ENCODE data around the gene FXYD2. TPM values are rescaled to one million over a fixed set of nuclear protein-coding genes. Genes with fewer than 3 reads are reported as not detected.

The FXYD2 gene
- 0.95 TPM for polyA plus RNA-seq (2013, experiment 1 of 2)
- 1.1 TPM for polyA plus RNA-seq (2013, experiment 2 of 2)

- no peaks in the 10 kb centered on the region for H3K27me3 ChIP-seq (ENCODE audit: insufficient read depth, low read length, poor library complexity)
- no CpG with 5 or more reads among the region's 22 CpGs for WGBS (ENCODE audit: extremely low coverage, insufficient coverage, low lambda C conversion rate)
- no peak within 1 kb of the TSS for H3K27ac ChIP-seq (ENCODE audit: low read depth, low read length)
- H3K36me3 ChIP-seq (ENCODE audit: control insufficient read depth, insufficient read depth, low read length) = no peaks in the 10 kb centered on the region
- no peak within 1 kb of the TSS for H3K4me3 ChIP-seq (ENCODE audit: low read length)
- no peak within 1 kb of the TSS for H3K4me2 ChIP-seq (ENCODE audit: low read length)
- no peak within 1 kb of the TSS for H2AK5ac ChIP-seq (ENCODE audit: low read length)
- H2BK15ac ChIP-seq (replicated peaks; ENCODE audit: low read depth) = no peak within 1 kb of the TSS
- H3K4ac ChIP-seq (ENCODE audit: low read depth, low read length) = peak within 1 kb of the TSS; percentile 7
- H3K79me1 ChIP-seq (ENCODE audit: low read length) = no peaks in the 10 kb centered on the region
- peak within 1 kb of the TSS; percentile 19 for H3K23ac ChIP-seq (ENCODE audit: low read length)
- H4K8ac ChIP-seq (ENCODE audit: low read depth, low read length) = no peak within 1 kb of the TSS
- no peak for DNase-seq
- no peak within 1 kb of the TSS for H2BK120ac ChIP-seq (ENCODE audit: low read depth, low read length)
- H3K56ac ChIP-seq (ENCODE audit: low read length) = peak within 1 kb of the TSS; percentile 59
- H3K9ac ChIP-seq (ENCODE audit: low read length) = no peak within 1 kb of the TSS
- peaks cover 16% of the 10 kb centered on the region for H3K4me1 ChIP-seq (ENCODE audit: control insufficient read depth, low read depth, low read length)
- H3K18ac ChIP-seq (ENCODE audit: low read length) = peak within 1 kb of the TSS; percentile 9
- no peak within 1 kb of the TSS for H4K5ac ChIP-seq (ENCODE audit: low read length)
- H3K79me2 ChIP-seq (ENCODE audit: control insufficient read depth, insufficient read depth, low read length) = no peaks in the 10 kb centered on the region
- no peak within 1 kb of the TSS for H2BK5ac ChIP-seq (ENCODE audit: low read length)
These were observed at the start of gene FXYD2 for GRCh38 chr11:117824571-117825537. TSS of gene FXYD2 (minus strand) at chr11:117824744. CDS start at chr11:117824678, 66 bp downstream.

DNA sequence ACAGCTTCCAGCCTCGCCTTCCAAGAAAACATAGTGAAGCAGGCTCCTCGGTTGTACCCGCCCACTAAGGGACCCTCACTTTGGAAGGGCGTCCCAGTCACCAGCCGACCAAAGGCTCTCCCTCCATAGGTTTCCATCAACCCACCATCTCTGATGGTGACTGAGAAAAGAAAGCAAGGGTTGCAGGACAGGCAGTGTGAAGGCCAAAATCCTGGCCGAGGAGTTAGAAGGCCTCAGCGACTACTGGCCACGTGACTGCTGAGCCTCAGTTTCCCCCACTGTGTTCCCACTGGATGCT is 49.2 kb upstream of the FXYD2 start:
- H2AK5ac ChIP-seq (ENCODE audit: low read length) = no peak overlapping the region
- no peak overlapping the region for H3K4me3 ChIP-seq (ENCODE audit: low read length)
- no peaks in the 10 kb centered on the region for H3K79me1 ChIP-seq (ENCODE audit: low read length)
- H3K4ac ChIP-seq (ENCODE audit: low read depth, low read length) = no peak overlapping the region
- H3K23ac ChIP-seq (ENCODE audit: low read length) = no peak overlapping the region
- no peak for DNase-seq
- no peak overlapping the region for H2BK120ac ChIP-seq (ENCODE audit: low read depth, low read length)
- no CpG with 5 or more reads among the region's 8 CpGs for WGBS (ENCODE audit: extremely low coverage, insufficient coverage, low lambda C conversion rate)
- peaks cover 9% of the 10 kb centered on the region for H3K4me1 ChIP-seq (ENCODE audit: control insufficient read depth, low read depth, low read length)
- no peak overlapping the region for H4K8ac ChIP-seq (ENCODE audit: low read depth, low read length)
- H2BK15ac ChIP-seq (replicated peaks; ENCODE audit: low read depth) = no peak overlapping the region
- H3K4me2 ChIP-seq (ENCODE audit: low read length) = no peak overlapping the region
- peaks cover 1% of the 10 kb centered on the region for H3K27me3 ChIP-seq (ENCODE audit: insufficient read depth, low read length, poor library complexity)
- no peak overlapping the region for H3K27ac ChIP-seq (ENCODE audit: low read depth, low read length)
- H3K36me3 ChIP-seq (ENCODE audit: control insufficient read depth, insufficient read depth, low read length) = no peaks in the 10 kb centered on the region
- H3K79me2 ChIP-seq (ENCODE audit: control insufficient read depth, insufficient read depth, low read length) = no peaks in the 10 kb centered on the region
- H4K5ac ChIP-seq (ENCODE audit: low read length) = no peak overlapping the region
- no peak overlapping the region for H2BK5ac ChIP-seq (ENCODE audit: low read length)
- H3K9ac ChIP-seq (ENCODE audit: low read length) = no peak overlapping the region
- no peak overlapping the region for H3K18ac ChIP-seq (ENCODE audit: low read length)
- no peak overlapping the region for H3K56ac ChIP-seq (ENCODE audit: low read length)

DNA sequence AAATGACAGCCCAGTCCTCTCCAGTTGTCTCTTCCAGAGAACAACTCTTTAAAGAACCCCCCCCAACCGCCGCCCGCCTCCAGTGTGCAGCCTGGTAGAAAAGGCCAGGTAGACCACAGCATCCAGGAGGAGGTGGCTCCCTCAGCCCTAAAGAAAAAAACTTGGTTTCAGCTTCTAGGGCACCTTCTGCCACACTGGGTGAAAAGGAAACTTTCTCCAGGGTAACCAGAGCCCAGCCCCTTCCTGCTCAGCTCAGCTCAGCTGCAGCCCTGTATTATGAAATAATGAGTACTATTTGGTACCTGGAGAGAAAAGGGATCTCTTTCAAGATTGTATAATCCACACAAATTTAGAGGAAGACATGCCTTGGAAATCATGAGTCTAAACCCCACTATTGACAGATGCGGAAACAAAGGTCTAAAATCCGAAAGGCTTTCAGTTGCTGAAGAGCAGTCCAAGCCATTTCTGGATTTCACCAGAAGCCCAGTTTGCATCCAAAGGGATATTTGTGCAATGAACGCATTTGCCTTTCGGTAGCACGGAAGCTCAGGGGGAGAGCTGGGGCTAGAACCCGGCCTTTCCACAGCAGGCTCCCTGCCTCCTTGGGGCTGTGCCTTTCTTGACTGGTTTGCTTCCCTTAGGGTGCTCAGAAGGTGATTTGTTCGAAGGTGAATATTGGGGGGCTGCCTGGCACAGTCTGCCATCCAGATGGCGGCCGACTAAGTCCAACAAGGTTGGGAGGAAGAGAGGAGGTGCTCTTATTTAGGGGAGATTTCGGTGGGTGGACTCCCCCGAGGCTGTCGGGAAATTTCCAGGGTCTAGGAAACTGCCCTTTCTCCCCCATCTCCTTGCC is 48.7 kb upstream of the FXYD2 start:
- H3K4ac ChIP-seq (ENCODE audit: low read depth, low read length) = no peak overlapping the region
- no peak overlapping the region for H3K23ac ChIP-seq (ENCODE audit: low read length)
- H2BK5ac ChIP-seq (ENCODE audit: low read length) = no peak overlapping the region
- H4K5ac ChIP-seq (ENCODE audit: low read length) = no peak overlapping the region
- no peak overlapping the region for H3K9ac ChIP-seq (ENCODE audit: low read length)
- no peak overlapping the region for H2BK15ac ChIP-seq (replicated peaks; ENCODE audit: low read depth)
- H3K27me3 ChIP-seq (ENCODE audit: insufficient read depth, low read length, poor library complexity) = peaks cover 1% of the 10 kb centered on the region
- WGBS (ENCODE audit: extremely low coverage, insufficient coverage, low lambda C conversion rate) = no CpG with 5 or more reads among the region's 15 CpGs
- H2AK5ac ChIP-seq (ENCODE audit: low read length) = no peak overlapping the region
- H3K79me2 ChIP-seq (ENCODE audit: control insufficient read depth, insufficient read depth, low read length) = no peaks in the 10 kb centered on the region
- no peak overlapping the region for H3K18ac ChIP-seq (ENCODE audit: low read length)
- H3K56ac ChIP-seq (ENCODE audit: low read length) = no peak overlapping the region
- H3K4me1 ChIP-seq (ENCODE audit: control insufficient read depth, low read depth, low read length) = peaks cover 9% of the 10 kb centered on the region
- H3K36me3 ChIP-seq (ENCODE audit: control insufficient read depth, insufficient read depth, low read length) = no peaks in the 10 kb centered on the region
- no peaks in the 10 kb centered on the region for H3K79me1 ChIP-seq (ENCODE audit: low read length)
- no peak overlapping the region for H2BK120ac ChIP-seq (ENCODE audit: low read depth, low read length)
- H3K4me3 ChIP-seq (ENCODE audit: low read length) = no peak overlapping the region
- no peak for DNase-seq
- H3K27ac ChIP-seq (ENCODE audit: low read depth, low read length) = no peak overlapping the region
- no peak overlapping the region for H4K8ac ChIP-seq (ENCODE audit: low read depth, low read length)
- H3K4me2 ChIP-seq (ENCODE audit: low read length) = no peak overlapping the region

GRCh38 chr11:117872420-117872961 is 47.9 kb upstream of the FXYD2 start:
- Histone ChIP-seq H4K5ac (ENCODE audit: low read length) (no peak overlapping the region), H2BK120ac (ENCODE audit: low read depth, low read length) (no peak overlapping the region), H3K27me3 (ENCODE audit: insufficient read depth, low read length, poor library complexity) (no peaks in the 10 kb centered on the region), H3K79me1 (ENCODE audit: low read length) (no peaks in the 10 kb centered on the region), H3K23ac (ENCODE audit: low read length) (no peak overlapping the region), H3K18ac (ENCODE audit: low read length) (no peak overlapping the region), H3K27ac (ENCODE audit: low read depth, low read length) (no peak overlapping the region), H3K36me3 (ENCODE audit: control insufficient read depth, insufficient read depth, low read length) (no peaks in the 10 kb centered on the region), H3K79me2 (ENCODE audit: control insufficient read depth, insufficient read depth, low read length) (no peaks in the 10 kb centered on the region), H3K4me3 (ENCODE audit: low read length) (no peak overlapping the region), H3K9ac (ENCODE audit: low read length) (no peak overlapping the region), H4K8ac (ENCODE audit: low read depth, low read length) (no peak overlapping the region), H3K4me1 (ENCODE audit: control insufficient read depth, low read depth, low read length) (peaks cover 9% of the 10 kb centered on the region), H2BK5ac (ENCODE audit: low read length) (no peak overlapping the region), H3K4ac (ENCODE audit: low read depth, low read length) (no peak overlapping the region), H3K4me2 (ENCODE audit: low read length) (no peak overlapping the region), H2BK15ac (replicated peaks; ENCODE audit: low read depth) (no peak overlapping the region), H3K56ac (ENCODE audit: low read length) (no peak overlapping the region), H2AK5ac (ENCODE audit: low read length) (no peak overlapping the region)
- no CpG with 5 or more reads among the region's 12 CpGs for WGBS (ENCODE audit: extremely low coverage, insufficient coverage, low lambda C conversion rate)
- no peak for DNase-seq

- H3K9ac ChIP-seq (ENCODE audit: low read length) = no peak overlapping the region
- no peaks in the 10 kb centered on the region for H3K79me1 ChIP-seq (ENCODE audit: low read length)
- H4K5ac ChIP-seq (ENCODE audit: low read length) = no peak overlapping the region
- H2BK5ac ChIP-seq (ENCODE audit: low read length) = no peak overlapping the region
- WGBS (ENCODE audit: extremely low coverage, insufficient coverage, low lambda C conversion rate) = no CpG with 5 or more reads among the region's 5 CpGs
- peaks cover 6% of the 10 kb centered on the region for H3K4me1 ChIP-seq (ENCODE audit: control insufficient read depth, low read depth, low read length)
- H3K56ac ChIP-seq (ENCODE audit: low read length) = no peak overlapping the region
- no peak overlapping the region for H2BK15ac ChIP-seq (replicated peaks; ENCODE audit: low read depth)
- no peak overlapping the region for H2BK120ac ChIP-seq (ENCODE audit: low read depth, low read length)
- H3K79me2 ChIP-seq (ENCODE audit: control insufficient read depth, insufficient read depth, low read length) = no peaks in the 10 kb centered on the region
- H3K23ac ChIP-seq (ENCODE audit: low read length) = no peak overlapping the region
- no peak overlapping the region for H3K18ac ChIP-seq (ENCODE audit: low read length)
- no peak overlapping the region for H3K4me2 ChIP-seq (ENCODE audit: low read length)
- no peak overlapping the region for H3K4me3 ChIP-seq (ENCODE audit: low read length)
- no peak overlapping the region for H2AK5ac ChIP-seq (ENCODE audit: low read length)
- H3K36me3 ChIP-seq (ENCODE audit: control insufficient read depth, insufficient read depth, low read length) = no peaks in the 10 kb centered on the region
- no peak for DNase-seq
- no peaks in the 10 kb centered on the region for H3K27me3 ChIP-seq (ENCODE audit: insufficient read depth, low read length, poor library complexity)
- H4K8ac ChIP-seq (ENCODE audit: low read depth, low read length) = no peak overlapping the region
- H3K4ac ChIP-seq (ENCODE audit: low read depth, low read length) = no peak overlapping the region
- no peak overlapping the region for H3K27ac ChIP-seq (ENCODE audit: low read depth, low read length)
These were observed 47.2 kb upstream of the FXYD2 start for GRCh38 chr11:117871784-117872183.
